Measurements from ENCODE around the gene SLAMF7. TPM values are rescaled to one million over a fixed set of nuclear protein-coding genes. Genes with fewer than 3 reads are reported as not detected.
"Not testable (repeated sequence)": the region's sequence is repeated elsewhere in the genome, so short reads cannot be mapped to it uniquely, and the experiment has no call there.

SLAMF7 gene
- total RNA-seq, 1 experiment from 2014 or later, result 2.5 TPM

GRCh38 chr1:160720356-160721085 lies 18.5 kb upstream of the SLAMF7 start:
- no peak for DNase-seq (ENCODE audit: low spot score)

- no peak for DNase-seq (ENCODE audit: low spot score)
Measured at GRCh38 chr1:160721473-160721872, 17.6 kb upstream of the SLAMF7 start.

- no peak for DNase-seq (ENCODE audit: low spot score)
Measured at GRCh38 chr1:160722726-160723125, 16.3 kb upstream of the SLAMF7 start.

- no peak for DNase-seq (ENCODE audit: low spot score)
Measured at GRCh38 chr1:160723332-160723731, 15.7 kb upstream of the SLAMF7 start.

GRCh38 chr1:160724465-160725242 lies 14.4 kb upstream of the SLAMF7 start:
- peak; percentile 11 for DNase-seq (ENCODE audit: low spot score)

- DNase-seq (ENCODE audit: low spot score), result peak; percentile 19
Measured at GRCh38 chr1:160726114-160726497, 12.9 kb upstream of the SLAMF7 start.

GRCh38 chr1:160726498-160727315 lies 12.3 kb upstream of the SLAMF7 start:
- peak; percentile 80 for DNase-seq (ENCODE audit: low spot score)

- DNase-seq (ENCODE audit: low spot score), result no peak
Measured at GRCh38 chr1:160727316-160727640, 11.8 kb upstream of the SLAMF7 start.

GRCh38 chr1:160731564-160731963 lies 7.5 kb upstream of the SLAMF7 start:
- DNase-seq (ENCODE audit: low spot score), result not testable (repeated sequence)

GRCh38 chr1:160731990-160732389 lies 7.1 kb upstream of the SLAMF7 start:
- no peak for DNase-seq (ENCODE audit: low spot score)

GRCh38 chr1:160733898-160734297 lies 5.1 kb upstream of the SLAMF7 start:
- no peak for DNase-seq (ENCODE audit: low spot score)

- no peak for DNase-seq (ENCODE audit: low spot score)
Measured at GRCh38 chr1:160734301-160734700, 4.7 kb upstream of the SLAMF7 start.

GRCh38 chr1:160738271-160738670 lies 776 bp upstream of the SLAMF7 start:
- DNase-seq (ENCODE audit: low spot score), result no peak

- DNase-seq (ENCODE audit: low spot score), result no peak
Measured at GRCh38 chr1:160740133-160740688, 1.2 kb downstream of the SLAMF7 start.

GRCh38 chr1:160741092-160741501 lies 2.0 kb downstream of the SLAMF7 start:
- DNase-seq (ENCODE audit: low spot score), result no peak

GRCh38 chr1:160741612-160742348 lies 2.7 kb downstream of the SLAMF7 start:
- no peak for DNase-seq (ENCODE audit: low spot score)

- no peak for DNase-seq (ENCODE audit: low spot score)
Measured at GRCh38 chr1:160742428-160743127, 3.5 kb downstream of the SLAMF7 start.

GRCh38 chr1:160743266-160743665 lies 4.2 kb downstream of the SLAMF7 start:
- DNase-seq (ENCODE audit: low spot score), result no peak

GRCh38 chr1:160744199-160744851 lies 5.3 kb downstream of the SLAMF7 start:
- DNase-seq (ENCODE audit: low spot score), result no peak

- DNase-seq (ENCODE audit: low spot score), result no peak
Measured at GRCh38 chr1:160744852-160745520, 5.9 kb downstream of the SLAMF7 start.

Data from H4 (cell line).